Fibroblast of villous mesenchyme (primary cell): ENCODE data around the gene TPI1. TPM values are rescaled to one million over a fixed set of nuclear protein-coding genes. Genes with fewer than 3 reads are reported as not detected.
A peak's percentile ranks its signal among the peaks of the same experiment; 100 is the strongest.

Experiments
- DNase-seq: peaks from one replicate; pipeline ENCODE4 v3.0.0-alpha.2; 2010; ENCODE audit warnings: low read depth
- H3K4me3 ChIP-seq: 2 replicates; pipeline ENCODE4 v1.5.1; 2011; ENCODE audit warnings: low read depth, mild to moderate bottlenecking, low read length
- total RNA-seq: library from RNA; depleted of rRNA; stranded (reverse); fragments of >200 nt; gene quantifications from 2 replicates; pipeline ENCODE4 v1.2.3, GENCODE V29; 2012
- TF ChIP-seq, protein P1 (sequence below): IDR thresholded peaks from 2 replicates; pipeline ENCODE4 v1.5.1; 2012; ENCODE audit warnings: low read depth, mild to moderate bottlenecking, low read length; ENCODE audit not compliant: insufficient read depth

Gene TPI1
- total RNA-seq, 1 donor: 620 TPM

DNA sequence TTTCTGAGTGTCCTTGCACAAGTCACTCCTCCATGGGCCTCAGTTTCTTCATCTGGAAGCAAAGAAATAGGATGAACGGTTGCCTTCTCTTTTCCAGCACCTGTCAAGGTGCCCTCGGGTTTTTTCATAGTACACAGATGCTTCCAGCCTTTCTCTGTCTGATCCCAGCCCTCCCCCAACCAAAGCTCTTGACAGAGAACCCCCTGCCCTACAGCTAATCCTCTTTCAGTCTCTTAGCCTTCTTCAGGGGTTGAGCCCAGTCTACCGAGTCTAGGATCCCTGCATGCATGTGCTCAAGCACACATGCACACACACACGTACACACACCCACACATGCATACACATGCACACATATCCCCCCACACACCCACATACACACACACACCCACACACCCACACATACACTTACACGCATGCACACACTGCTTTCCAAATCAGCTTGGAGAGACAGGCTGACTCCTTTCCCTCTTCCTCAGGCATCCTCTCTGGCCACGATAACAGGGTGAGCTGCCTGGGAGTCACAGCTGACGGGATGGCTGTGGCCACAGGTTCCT, 20.9 kb upstream of the TPI1 start:
- DNase-seq: no peak
- TF ChIP-seq, protein P1, sequence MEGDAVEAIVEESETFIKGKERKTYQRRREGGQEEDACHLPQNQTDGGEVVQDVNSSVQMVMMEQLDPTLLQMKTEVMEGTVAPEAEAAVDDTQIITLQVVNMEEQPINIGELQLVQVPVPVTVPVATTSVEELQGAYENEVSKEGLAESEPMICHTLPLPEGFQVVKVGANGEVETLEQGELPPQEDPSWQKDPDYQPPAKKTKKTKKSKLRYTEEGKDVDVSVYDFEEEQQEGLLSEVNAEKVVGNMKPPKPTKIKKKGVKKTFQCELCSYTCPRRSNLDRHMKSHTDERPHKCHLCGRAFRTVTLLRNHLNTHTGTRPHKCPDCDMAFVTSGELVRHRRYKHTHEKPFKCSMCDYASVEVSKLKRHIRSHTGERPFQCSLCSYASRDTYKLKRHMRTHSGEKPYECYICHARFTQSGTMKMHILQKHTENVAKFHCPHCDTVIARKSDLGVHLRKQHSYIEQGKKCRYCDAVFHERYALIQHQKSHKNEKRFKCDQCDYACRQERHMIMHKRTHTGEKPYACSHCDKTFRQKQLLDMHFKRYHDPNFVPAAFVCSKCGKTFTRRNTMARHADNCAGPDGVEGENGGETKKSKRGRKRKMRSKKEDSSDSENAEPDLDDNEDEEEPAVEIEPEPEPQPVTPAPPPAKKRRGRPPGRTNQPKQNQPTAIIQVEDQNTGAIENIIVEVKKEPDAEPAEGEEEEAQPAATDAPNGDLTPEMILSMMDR: no peak
- H3K4me3 ChIP-seq: no peak overlapping the region

DNA sequence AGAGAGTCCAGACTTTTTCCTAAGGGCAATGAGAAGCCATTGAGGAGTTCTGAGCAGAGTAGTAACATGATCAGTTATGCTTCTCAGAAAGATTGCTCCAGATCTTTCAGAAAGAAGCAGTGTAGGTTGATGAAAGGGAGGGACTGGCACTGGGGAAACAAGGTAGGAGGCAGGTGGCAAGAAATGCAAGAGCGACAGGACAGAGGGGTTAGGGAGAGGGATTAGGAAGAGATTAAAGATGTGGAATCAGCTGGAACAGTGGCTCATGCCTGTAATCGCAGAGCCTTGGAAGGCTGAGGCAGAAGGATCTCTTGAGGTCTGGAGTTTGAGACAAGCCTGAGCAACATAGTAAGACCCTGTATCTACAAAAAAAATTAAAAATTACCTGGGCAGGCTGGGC, 19.7 kb upstream of the TPI1 start:
- TF ChIP-seq, protein P1: no peak
- no peak for DNase-seq
- H3K4me3 ChIP-seq: no peak overlapping the region

DNA sequence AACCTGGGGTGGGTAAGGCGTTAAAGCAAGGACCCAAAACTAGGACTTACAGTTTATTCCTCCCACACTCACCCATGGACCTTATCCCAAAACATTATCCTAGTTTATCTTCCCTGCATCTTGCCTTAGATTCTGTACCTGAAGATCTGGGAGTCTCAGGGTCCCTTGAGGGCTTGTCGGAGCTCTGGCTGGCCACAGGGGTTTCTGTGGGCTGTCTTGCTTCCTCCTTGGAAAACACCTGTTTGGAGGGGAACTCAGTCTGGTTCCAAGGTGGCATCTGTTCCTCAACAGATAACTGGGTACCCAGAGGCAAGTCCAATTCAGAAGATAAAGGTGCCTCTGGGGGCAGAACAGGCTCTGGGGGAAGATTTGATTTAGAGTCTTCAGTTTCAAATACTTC, 17.9 kb upstream of the TPI1 start:
- TF ChIP-seq, protein P1: no peak
- no peak overlapping the region for H3K4me3 ChIP-seq
- DNase-seq: no peak

GRCh38 chr12:6849976-6850560, 17.3 kb upstream of the TPI1 start:
- peak overlapping the region; percentile 75 for H3K4me3 ChIP-seq
- TF ChIP-seq, protein P1: no peak
- DNase-seq: no peak

DNA sequence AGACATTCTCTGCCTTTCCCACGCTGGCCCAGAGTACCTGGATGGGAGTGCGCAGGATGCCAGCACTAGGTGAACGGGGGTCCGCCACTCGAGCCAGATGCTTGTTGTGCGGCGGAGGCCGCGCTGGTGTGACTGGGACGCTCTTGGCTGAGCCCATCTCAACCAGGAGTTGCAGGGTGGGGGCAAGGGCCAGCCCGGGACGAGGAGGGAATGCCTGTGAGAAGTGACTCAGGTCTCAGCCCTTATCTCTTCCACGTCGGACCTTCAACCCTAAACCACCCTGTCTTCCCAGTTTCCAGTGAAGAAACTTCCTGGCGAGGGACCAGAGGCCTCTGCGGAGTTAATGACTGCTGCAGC, 16.6 kb upstream of the TPI1 start:
- no peak for DNase-seq
- TF ChIP-seq, protein P1: no peak
- H3K4me3 ChIP-seq: peak overlapping the region; percentile 75

DNA sequence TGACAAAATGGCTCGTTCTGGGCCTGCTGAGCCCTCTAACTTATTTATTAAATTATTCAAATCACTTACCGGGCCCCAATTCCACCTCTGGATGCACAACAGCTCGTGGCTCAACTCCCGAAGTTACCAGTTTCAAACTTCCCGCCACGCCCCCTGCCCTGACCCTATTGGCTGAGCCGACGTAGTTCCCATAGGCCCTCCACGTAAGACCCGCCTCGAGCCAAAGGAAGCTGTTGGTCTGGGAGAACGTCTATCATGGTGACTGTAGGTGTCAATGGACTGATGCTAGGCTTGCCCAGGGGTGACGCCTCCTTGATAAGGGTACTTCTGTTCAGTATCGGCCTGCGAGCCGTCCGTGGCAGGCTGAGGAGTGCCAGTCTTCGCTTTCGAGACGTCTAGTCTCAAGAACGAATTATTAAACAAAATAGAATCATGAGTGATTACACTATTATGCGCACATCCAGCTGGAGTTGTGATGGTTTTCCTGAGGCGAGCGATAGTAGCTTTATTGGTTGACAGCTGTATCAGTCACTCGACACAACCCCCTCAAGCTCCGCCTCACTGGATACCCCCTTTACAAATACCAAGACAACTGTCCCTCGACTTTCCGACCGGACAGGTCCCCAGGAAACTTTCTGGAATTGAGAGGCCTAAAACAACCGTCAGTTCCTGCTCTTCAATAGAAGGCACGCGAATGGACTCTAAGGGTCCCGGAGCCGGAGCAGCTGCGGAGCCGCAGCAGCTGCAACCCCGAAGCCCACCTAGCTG, 16.0 kb upstream of the TPI1 start, which contains the start of gene CDCA3:
CDCA3 (minus strand) TSS at position 134 of the 768 bp plus-strand sequence. CDS start 334 bp downstream, outside the sequence.
- TF ChIP-seq, protein P1: no peak
- H3K4me3 ChIP-seq: peak within 1 kb of the TSS; percentile 75
- peak; percentile 99 for DNase-seq
